GM18951 (cell line): ENCODE results near the gene SLC16A2.

ENCODE experiments used
- POLR2A ChIP-seq: IDR thresholded peaks from 4 replicates; pipeline ENCODE4 v1.6.1; 2011; ENCODE audit warnings: mild to moderate bottlenecking; ENCODE audit not compliant: insufficient read length, insufficient read depth; ENCODE audit errors: extremely low read depth
- in situ Hi-C: fragments of 300-500 bp; cut with MboI; formaldehyde crosslinking; loops from one replicate; pipeline ENCODE4 v1.12.0; 2022; ENCODE audit warnings: low sequenced_read_pairs, mixed read lengths, inconsistent platforms; ENCODE audit not compliant: unreplicated experiment

SLC16A2 gene

GRCh38 chrX:74422576-74423288 lies 1.4 kb downstream of the SLC16A2 start:
- TF ChIP-seq POLR2A, result no peak
- in situ Hi-C loops, result no loop called here

- in situ Hi-C loops, result no loop called here
Observed at GRCh38 chrX:74423289-74423998, 2.2 kb downstream of the SLC16A2 start.

GRCh38 chrX:74426071-74426470 lies 4.8 kb downstream of the SLC16A2 start:
- in situ Hi-C loops, result no loop called here
- no peak for TF ChIP-seq POLR2A

More at GRCh38 chrX:74423289-74423998, 2.2 kb downstream of the SLC16A2 start:
- TF ChIP-seq POLR2A, result no peak

GRCh38 chrX:74426615-74427014 lies 5.3 kb downstream of the SLC16A2 start:
- TF ChIP-seq POLR2A, result no peak
- in situ Hi-C loops, result no loop called here

GRCh38 chrX:74431797-74432196 lies 10.5 kb downstream of the SLC16A2 start:
- in situ Hi-C loops, result no loop called here
- no peak for TF ChIP-seq POLR2A

GRCh38 chrX:74434336-74434735 lies 13.0 kb downstream of the SLC16A2 start:
- in situ Hi-C loops, result no loop called here
- TF ChIP-seq POLR2A, result no peak

GRCh38 chrX:74437530-74437929 lies 16.2 kb downstream of the SLC16A2 start:
- in situ Hi-C loops, result no loop called here
- no peak for TF ChIP-seq POLR2A

- TF ChIP-seq POLR2A, result no peak
- in situ Hi-C loops, result no loop called here
Observed at GRCh38 chrX:74438764-74439163, 17.5 kb downstream of the SLC16A2 start.

- in situ Hi-C loops, result no loop called here
- no peak for TF ChIP-seq POLR2A
Observed at GRCh38 chrX:74445099-74445498, 23.8 kb downstream of the SLC16A2 start.

- TF ChIP-seq POLR2A, result no peak
Observed at GRCh38 chrX:74446876-74447275, 25.6 kb downstream of the SLC16A2 start.

GRCh38 chrX:74448669-74449068 lies 27.4 kb downstream of the SLC16A2 start:
- no peak for TF ChIP-seq POLR2A
- in situ Hi-C loops, result no loop called here

More at GRCh38 chrX:74446876-74447275, 25.6 kb downstream of the SLC16A2 start:
- in situ Hi-C loops, result no loop called here

GRCh38 chrX:74449322-74449936 lies 28.1 kb downstream of the SLC16A2 start:
- in situ Hi-C loops, result no loop called here
- no peak for TF ChIP-seq POLR2A

GRCh38 chrX:74449937-74450330 lies 28.6 kb downstream of the SLC16A2 start:
- in situ Hi-C loops, result no loop called here
- TF ChIP-seq POLR2A, result no peak
